Endothelial cell of umbilical vein (primary cell): ENCODE results near the gene TF. TPM values are rescaled to one million over a fixed set of nuclear protein-coding genes. Genes with fewer than 3 reads are reported as not detected.

Experiments
- BruUV-seq: library from RNA; stranded (reverse); fragments of 400-500 nt; replicated peaks from 2 replicates; lab custom pipeline; 2021; lab: Mats Ljungman, UMichigan
- CTCF ChIA-PET: fragments of 300-600, 350-600 bp; sonication (Branson Sonifier 250); formaldehyde crosslinking; loops from one replicate; lab custom pipeline; 2021; ENCODE audit warnings: antibody characterized with exemption, inconsistent platforms; lab: Charles Lee
- POLR2A ChIA-PET: fragments of 300-600, 350-600 bp; sonication (Branson Sonifier 250); formaldehyde crosslinking; loops from one replicate; lab custom pipeline; 2021; ENCODE audit warnings: antibody characterized with exemption, inconsistent platforms; lab: Charles Lee
- DNase-seq: peaks from one replicate; pipeline ENCODE4 v3.0.0-alpha.2; 2011; ENCODE audit warnings: low read depth, low spot score
- FAIRE-seq: peaks from 2 replicates; lab custom pipeline; 2011; peaks lifted over from hg19 to GRCh38; lab: Jason Lieb, UNC
- H2AFZ ChIP-seq: 2 replicates; pipeline ENCODE4 v1.6.0; 2012; ENCODE audit warnings: low read depth, low read length, control low read depth, inconsistent platforms
- H3K27ac ChIP-seq: 2 replicates; pipeline ENCODE4 v1.5.1; 2011; ENCODE audit warnings: low read depth, mild to moderate bottlenecking, control low read depth, low read length, moderate library complexity; ENCODE audit not compliant: insufficient read depth
- H3K27me3 ChIP-seq, 2 experiments: 2 replicates each; pipeline versions ENCODE4 v1.6.0 to v1.6.1; 2011; ENCODE audit warnings: low read length in 2 of 2, mixed read lengths in 1 of 2; ENCODE audit not compliant: control insufficient read depth in 2 of 2, insufficient read depth in 2 of 2
- H3K36me3 ChIP-seq, 2 experiments: 2 replicates in 1 of 2; 3 replicates in 1 of 2; pipeline ENCODE4 v1.5.1; 2011; ENCODE audit warnings: low read length in 2 of 2, mild to moderate bottlenecking in 1 of 2, moderate library complexity in 1 of 2; ENCODE audit not compliant: control insufficient read depth in 2 of 2, insufficient read depth in 2 of 2; ENCODE audit errors: extremely low read depth in 1 of 2
- H3K4me1 ChIP-seq: 3 replicates; pipeline ENCODE4 v1.5.1; 2011; ENCODE audit warnings: mild to moderate bottlenecking, low read length; ENCODE audit not compliant: control insufficient read depth, insufficient read depth; ENCODE audit errors: extremely low read depth
- H3K4me2 ChIP-seq: 2 replicates; pipeline ENCODE4 v1.6.1; 2011; ENCODE audit warnings: low read length, control low read depth, mixed read lengths; ENCODE audit not compliant: insufficient read depth
- H3K4me3 ChIP-seq, 3 experiments: fragments of 200-600 bp in 1 of 3; sonication (generic), shearing (Covaris generic) in 1 of 3; replicated peaks in 1 of 3; 2 replicates each; pipeline ENCODE4 v1.5.1; 2011 to 2016; ENCODE audit warnings: control low read depth in 3 of 3, low read length in 3 of 3, mild to moderate bottlenecking in 2 of 3, inconsistent platforms in 1 of 3, low read depth in 1 of 3, moderate library complexity in 1 of 3; ENCODE audit not compliant: insufficient read depth in 1 of 3
- H3K79me2 ChIP-seq: 2 replicates; pipeline ENCODE4 v1.6.0; 2012; ENCODE audit warnings: low read length, inconsistent platforms; ENCODE audit not compliant: control insufficient read depth, insufficient read depth
- H3K9ac ChIP-seq: replicated peaks from 2 replicates; pipeline ENCODE3; 2011; ENCODE audit warnings: low read length, control low read depth; ENCODE audit not compliant: insufficient read depth; ENCODE audit errors: extremely low read depth
- H3K9me1 ChIP-seq: replicated peaks from 3 replicates; pipeline ENCODE4 v1.6.0; 2011; ENCODE audit warnings: mild to moderate bottlenecking, low read length; ENCODE audit not compliant: control insufficient read depth, insufficient read depth; ENCODE audit errors: extremely low read depth
- H3K9me3 ChIP-seq: replicated peaks from 2 replicates; pipeline ENCODE4 v1.5.1; 2012; ENCODE audit warnings: low read length, inconsistent platforms; ENCODE audit not compliant: control insufficient read depth, insufficient read depth
- H4K20me1 ChIP-seq: replicated peaks from 2 replicates; pipeline ENCODE3; 2011; ENCODE audit warnings: mild to moderate bottlenecking, low read length; ENCODE audit not compliant: control insufficient read depth, insufficient read depth; ENCODE audit errors: extremely low read depth
- CTCF ChIP-seq, 2 donors: IDR thresholded peaks; 1 replicate in 1 of 2; 2 replicates in 1 of 2; pipeline ENCODE4 v1.5.1; 2011; ENCODE audit warnings: low read length in 2 of 2, mild to moderate bottlenecking in 2 of 2, moderate library complexity in 2 of 2, control low read depth in 1 of 2, inconsistent platforms in 1 of 2, low read depth in 1 of 2; ENCODE audit not compliant: insufficient read depth in 1 of 2; ENCODE audit errors: extremely low read depth in 1 of 2
- EZH2 ChIP-seq: IDR thresholded peaks from 2 replicates; pipeline ENCODE4 v1.6.1; 2012; ENCODE audit warnings: borderline replicate concordance, low read depth, mild to moderate bottlenecking, moderate library complexity, low read length, inconsistent platforms; ENCODE audit not compliant: severe bottlenecking
- FOS ChIP-seq: IDR thresholded peaks from 2 replicates; pipeline ENCODE4 v1.6.1; 2011; ENCODE audit warnings: mild to moderate bottlenecking, low read length, moderate library complexity, borderline replicate concordance; ENCODE audit not compliant: insufficient read depth
- GATA2 ChIP-seq: IDR thresholded peaks from 2 replicates; pipeline ENCODE4 v1.7.0; 2011; ENCODE audit warnings: low read depth, mild to moderate bottlenecking, moderate library complexity, mixed read lengths, low read length; ENCODE audit not compliant: insufficient read length, insufficient read depth
- JUN ChIP-seq: IDR thresholded peaks from 2 replicates; pipeline ENCODE4 v1.6.1; 2011; ENCODE audit warnings: borderline replicate concordance, low read depth; ENCODE audit not compliant: insufficient read length, insufficient read depth
- MAX ChIP-seq: IDR thresholded peaks from 2 replicates; pipeline ENCODE4 v1.6.1; 2011; ENCODE audit not compliant: insufficient read depth, insufficient read length
- MYC ChIP-seq: IDR thresholded peaks from one replicate; pipeline ENCODE4 v1.6.1; 2011; ENCODE audit warnings: mild to moderate bottlenecking, low read depth, low read length
- POLR2A ChIP-seq: IDR thresholded peaks from 2 replicates; pipeline ENCODE4 v1.6.1; 2012; ENCODE audit warnings: low read depth, mild to moderate bottlenecking, control low read depth, low read length
- POLR2AphosphoS5 ChIP-seq: IDR thresholded peaks from 2 replicates; pipeline ENCODE4 v1.6.1; 2012; ENCODE audit warnings: low read depth, mild to moderate bottlenecking, control low read depth, low read length, moderate library complexity; ENCODE audit not compliant: insufficient read depth
- dilution Hi-C: fragments of 300-500 bp; cut with MboI; formaldehyde crosslinking; loops from one replicate; pipeline ENCODE4 v1.15.0; 2019; ENCODE audit warnings: low sequenced_read_pairs; ENCODE audit not compliant: extremely low pct_ligation_motif_present
- intact Hi-C: fragments of 100-400 bp; cut with micrococcal nuclease; formaldehyde crosslinking; loops from one replicate; pipeline ENCODE4 v1.10.0; 2022
- polyA plus RNA-seq, 4 experiments: library from polyadenylated mRNA; depleted of rRNA in 3 of 4; stranded (reverse) in 3 of 4; unstranded in 1 of 4; fragments of >200 nt; gene quantifications; 2 replicates each; pipeline versions ENCODE4 v1.2.1 to v1.2.3, GENCODE V29; 2011 to 2012; ENCODE audit warnings: missing spikeins in 1 of 4
- total RNA-seq: library from RNA; stranded (reverse); gene quantifications from 2 replicates; pipeline ENCODE4 v1.2.3, GENCODE V29; 2021

The TF gene
- total and polyA plus RNA-seq, 2 donors (not counting 3 experiments of a cell fraction or from before 2014, with no cell fraction given): 0.32 to 0.69 TPM

GRCh38 chr3:133776794-133777438 lies 30.7 kb downstream of the TF start:
- Histone ChIP-seq H3K27me3 (peaks cover 1 to 3% of the 10 kb centered on the region in 2 experiments), H4K20me1 (no peaks in the 10 kb centered on the region), H3K36me3 (no peaks in the 10 kb centered on the region), H3K4me2 (no peak overlapping the region), H3K9ac (no peak overlapping the region), H3K4me3 (no peak overlapping the region), H3K27ac (no peak overlapping the region), H3K79me2 (no peaks in the 10 kb centered on the region), H3K9me1 (no peaks in the 10 kb centered on the region), H3K4me1 (no peaks in the 10 kb centered on the region), H2AFZ (no peak overlapping the region), H3K9me3 (no peaks in the 10 kb centered on the region)
- POLR2A ChIA-PET: no interaction called here
- FAIRE-seq: no peak
- dilution Hi-C loops (no loop called here), intact Hi-C loops (no loop called here)
- no TSS peak for BruUV-seq
- CTCF ChIA-PET: no interaction called here
- DNase-seq: no peak
- TF ChIP-seq GATA2: no peak
- TF ChIP-seq JUN: no peak

- Histone ChIP-seq H3K36me3 (no peaks in the 10 kb centered on the region), H3K9ac (no peak overlapping the region), H3K4me2 (no peak overlapping the region), H3K4me1 (no peaks in the 10 kb centered on the region), H3K4me3 (no peak overlapping the region), H2AFZ (no peak overlapping the region), H3K9me3 (no peaks in the 10 kb centered on the region), H3K27ac (no peak overlapping the region), H3K27me3 (peaks cover 1 to 3% of the 10 kb centered on the region in 2 experiments), H4K20me1 (no peaks in the 10 kb centered on the region), H3K9me1 (no peaks in the 10 kb centered on the region), H3K79me2 (no peaks in the 10 kb centered on the region)
- no peak for DNase-seq
- dilution Hi-C loops (no loop called here), intact Hi-C loops (no loop called here)
- POLR2A ChIA-PET: no interaction called here
- TF ChIP-seq CTCF (IDR thresholded peaks at IDR 0.05; ENCODE audit: extremely low read depth in 1 of 2, insufficient read depth in 1 of 2, low read depth in 1 of 2, low read length in 2 of 2) (no peak), EZH2 (no peak), POLR2AphosphoS5 (no peak), MAX (no peak), FOS (no peak), JUN (no peak), POLR2A (no peak), MYC (no peak), GATA2 (no peak)
- no peak for FAIRE-seq
- CTCF ChIA-PET: no interaction called here
- no TSS peak for BruUV-seq
These were observed 31.8 kb downstream of the TF start for GRCh38 chr3:133777807-133778568.
